K562 (cell line): Measurements from ENCODE around the gene CREBL2. TPM values are rescaled to one million over a fixed set of nuclear protein-coding genes. Genes with fewer than 3 reads are reported as not detected.

Source experiments
- CBX1 ChIP-seq: sonication (generic); IDR thresholded peaks from 2 replicates; pipeline ENCODE4 v1.6.1; 2016; ENCODE audit warnings: antibody characterized with exemption, low read depth, mild to moderate bottlenecking
- CUX1 ChIP-seq: fragments of 200-800 bp; sonication (Bioruptor generic); IDR thresholded peaks from 2 replicates; pipeline ENCODE4 v1.6.1; 2016; ENCODE audit warnings: missing genetic modification characterization, missing compliant biosample characterization
- FOXK2 ChIP-seq, 2 experiments: fragments of 450-650 bp; IDR thresholded peaks in 1 of 2; conservative IDR thresholded peaks in 1 of 2; 2 replicates each; pipeline ENCODE4 v1.6.1; 2016; ENCODE audit warnings: low read depth in 2 of 2, mild to moderate bottlenecking in 1 of 2
- HMBOX1 ChIP-seq: sonication (generic); IDR thresholded peaks from 2 replicates; pipeline ENCODE4 v1.6.1; 2016
- HMG20B ChIP-seq: fragments of 250-450 bp; sonication (Bioruptor Pico); IDR thresholded peaks from 2 replicates; pipeline ENCODE4 v1.5.0; 2021; ENCODE audit warnings: mild to moderate bottlenecking
- KLF1 ChIP-seq: fragments of 450-650 bp; IDR thresholded peaks from 2 replicates; pipeline ENCODE4 v1.6.1; 2016; ENCODE audit warnings: missing genetic modification characterization, missing compliant biosample characterization
- PCBP1 ChIP-seq: fragments of 200-400 bp; formaldehyde crosslinking; IDR thresholded peaks from 2 replicates; pipeline ENCODE4 v1.6.1; 2018; ENCODE audit warnings: mild to moderate bottlenecking, low read depth, low read length; ENCODE audit not compliant: poor library complexity, severe bottlenecking
- RHOXF2B ChIP-seq: fragments of 250-450 bp; sonication (Bioruptor Pico); conservative IDR thresholded peaks from 2 replicates; pipeline ENCODE4 v1.5.1; 2021
- RREB1 ChIP-seq: fragments of 250-450 bp; sonication (Bioruptor Pico); IDR thresholded peaks from 2 replicates; pipeline ENCODE4 v1.4.0; 2020
- TCF3 ChIP-seq: sonication (generic); formaldehyde crosslinking; IDR thresholded peaks from 2 replicates; pipeline ENCODE4 v1.4.0; 2020; ENCODE audit warnings: mild to moderate bottlenecking, missing genetic modification reagents
- THRA ChIP-seq: fragments of 450-650 bp; IDR thresholded peaks from 2 replicates; pipeline ENCODE4 v1.6.1; 2017; ENCODE audit warnings: mild to moderate bottlenecking, moderate library complexity
- ZBTB7A ChIP-seq: IDR thresholded peaks from 2 replicates; pipeline ENCODE4 v1.6.1; 2011; ENCODE audit warnings: low read depth, mild to moderate bottlenecking, low read length, moderate library complexity, borderline replicate concordance; ENCODE audit not compliant: control insufficient read depth
- ZNF583 ChIP-seq: fragments of 250-450 bp; sonication (Bioruptor Pico); IDR thresholded peaks from 2 replicates; pipeline ENCODE4 v1.4.0; 2020
- polyA plus RNA-seq, 8 experiments: library from polyadenylated mRNA; depleted of rRNA in 4 of 8; stranded (reverse) in 5 of 8; unstranded in 3 of 8; fragments of >200 nt; fragmentation: Nextera tagmentation in 2 of 8; fragmentation: Illumina TruSeq in 1 of 8; extraction: Ambion mirVana in 2 of 8; extraction: Trizol in 1 of 8; gene quantifications; 2 replicates each; pipeline versions ENCODE4 v1.2.1 to v1.2.3, GENCODE V29; 2011 to 2014; ENCODE audit warnings: inconsistent platforms in 1 of 8, missing spikeins in 1 of 8
- total RNA-seq, 7 experiments: library from RNA; depleted of rRNA in 6 of 7; stranded (reverse); fragments of >200 nt in 6 of 7; fragmentation: Illumina TruSeq in 2 of 7; extraction: Trizol in 2 of 7; gene quantifications; 2 replicates each; pipeline versions ENCODE4 v1.2.1 to v1.2.3, GENCODE V29; 2011 to 2021; ENCODE audit warnings: low replicate concordance in 1 of 7

Gene CREBL2
- total and polyA plus RNA-seq, 9 of the 15 experiments (the other 6 are each of a cell fraction or from before 2014, with no cell fraction given), result 1.7 to 7.3 (median 5.2) TPM

GRCh38 chr12:12611512-12612306 lies at the start of gene CREBL2 (continued):
- TF ChIP-seq RREB1 (CRISPR knock-in tag), result no peak
- TF ChIP-seq ZNF583 (CRISPR knock-in tag), result no peak
- TF ChIP-seq FOXK2 (conservative IDR thresholded peaks at IDR 0.05 in 1 of 2, IDR thresholded peaks at IDR 0.05 in 1 of 2; ENCODE audit: low read depth in 2 of 2), result peak; percentile 97 to 98
- no peak for TF ChIP-seq HMG20B (CRISPR knock-in tag)
- TF ChIP-seq ZBTB7A, result no peak
- TF ChIP-seq KLF1 (tag), result no peak
- TF ChIP-seq THRA, result no peak
- TF ChIP-seq TCF3 (CRISPR knock-in tag), result peak; percentile 6; the same call in 1 of the 2 replicates
- TF ChIP-seq CUX1 (CRISPR knock-in tag), result no peak
- TF ChIP-seq HMBOX1, result no peak; the same call in 1 of the 2 replicates
- no peak for TF ChIP-seq RHOXF2B
- peak; percentile 61; the same call in 1 of the 2 replicates for TF ChIP-seq CBX1
- no peak for TF ChIP-seq PCBP1
